ENCODE results near the gene FGFBP1.

GRCh38 chr4:15931451-15932210 lies 6.9 kb downstream of the FGFBP1 start:
- TF ChIP-seq CTCF (IDR thresholded peaks at IDR 0.05) (no peak), EZH2 (IDR thresholded peaks at IDR 0.05; ENCODE audit: borderline replicate concordance, insufficient read depth, low read depth, low read length, poor library complexity, severe bottlenecking) (no peak)
